GM21515 (cell line): ENCODE measurements around the gene CAND2.
A peak's percentile ranks its signal among the peaks of the same experiment; 100 is the strongest.
"Not testable (repeated sequence)": the region's sequence is repeated elsewhere in the genome, so short reads cannot be mapped to it uniquely, and the experiment has no call there.

Experiments used
- ATAC-seq: cut with Tn5 transposase; IDR thresholded peaks from one replicate; pipeline ENCODE4 v1.9.1; 2021; ENCODE audit not compliant: unreplicated experiment

CAND2 gene

DNA sequence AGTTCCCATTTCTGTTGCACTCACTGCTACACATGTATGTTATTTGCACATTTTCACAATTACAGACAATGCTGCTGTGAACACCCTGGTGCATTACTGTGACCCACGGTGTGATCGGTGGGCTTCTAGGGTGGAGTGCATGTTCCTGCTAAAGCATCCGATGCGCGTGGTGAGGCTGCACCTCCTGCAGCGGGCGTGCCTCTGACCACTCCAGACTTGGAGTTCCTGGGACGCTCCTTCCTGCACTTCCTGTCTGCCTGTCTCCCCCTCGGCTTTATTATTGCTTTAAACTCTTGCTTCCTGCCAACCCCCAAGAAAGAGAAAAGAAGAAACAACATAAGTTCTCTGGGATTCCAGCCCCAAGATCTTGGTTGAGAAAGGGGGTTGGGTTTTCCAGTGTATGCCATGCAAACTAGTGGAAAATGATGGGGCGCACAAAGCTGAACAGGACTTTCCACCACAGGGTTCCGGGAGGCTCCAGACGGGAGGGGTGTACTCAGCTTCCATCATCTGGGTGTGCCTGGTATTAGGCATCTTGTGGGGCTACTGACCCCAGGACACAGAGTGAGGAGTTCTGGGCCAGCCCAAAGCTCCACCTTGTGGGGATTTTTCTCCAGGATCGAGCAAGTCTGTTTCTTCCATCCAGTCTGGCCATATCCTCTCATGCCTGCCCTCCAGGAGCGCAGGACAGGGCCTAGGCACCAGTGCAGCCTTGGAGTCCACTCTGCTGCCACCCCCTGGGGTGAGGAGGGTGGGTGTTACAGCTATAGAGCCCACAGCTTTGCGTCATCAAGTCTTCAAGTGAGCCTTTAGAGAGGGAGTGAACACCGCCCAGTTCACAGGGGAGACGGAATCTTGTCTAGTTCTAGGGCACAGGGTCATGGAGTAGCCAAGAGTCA lies 33.7 kb downstream of the CAND2 start:
- no peak for ATAC-seq

DNA sequence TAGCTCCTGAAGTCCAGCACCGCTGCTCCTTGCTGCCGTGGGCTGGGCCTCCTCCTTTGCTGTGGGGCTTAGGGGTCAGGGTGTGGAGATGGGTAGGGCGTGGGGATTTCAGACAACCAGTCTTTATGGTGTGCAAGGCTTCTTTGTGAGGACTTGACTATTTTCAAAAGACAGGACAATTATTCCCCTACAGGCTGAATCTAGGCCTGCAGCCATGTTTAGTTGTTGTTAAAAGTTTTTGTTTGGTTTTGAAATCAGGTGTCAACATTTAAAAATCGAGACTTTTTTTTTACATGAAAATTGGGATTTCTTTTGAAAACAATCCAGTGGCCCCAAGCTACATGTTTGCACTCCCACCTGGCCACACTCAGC lies 34.3 kb downstream of the CAND2 start:
- ATAC-seq: no peak

DNA sequence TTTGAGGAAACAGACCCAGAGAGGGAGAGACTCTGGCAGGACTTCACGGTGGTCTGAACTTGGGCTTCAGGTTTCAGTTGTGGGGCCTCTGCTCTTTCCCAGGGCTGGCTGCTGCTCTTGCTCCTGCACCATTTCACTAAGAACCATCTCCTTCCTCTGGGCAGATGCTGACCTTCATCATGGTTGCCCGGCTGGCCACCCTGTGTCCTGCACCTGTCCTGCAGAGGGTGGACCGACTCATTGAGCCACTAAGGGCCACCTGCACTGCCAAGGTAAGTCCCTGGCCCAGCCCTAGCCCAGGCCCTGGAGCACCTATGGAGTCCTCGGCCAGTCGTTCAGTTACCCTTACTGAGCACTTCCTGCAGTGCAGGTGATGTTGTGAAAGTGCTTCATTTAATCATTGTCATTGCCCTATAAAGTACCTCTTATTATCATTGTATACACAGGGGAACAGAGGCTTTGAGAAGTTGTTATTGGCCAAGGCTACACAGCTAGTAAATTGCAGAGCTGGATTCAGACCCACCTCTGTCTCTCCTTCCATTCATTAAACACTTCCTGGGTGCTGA lies 34.9 kb downstream of the CAND2 start:
- ATAC-seq: no peak

DNA sequence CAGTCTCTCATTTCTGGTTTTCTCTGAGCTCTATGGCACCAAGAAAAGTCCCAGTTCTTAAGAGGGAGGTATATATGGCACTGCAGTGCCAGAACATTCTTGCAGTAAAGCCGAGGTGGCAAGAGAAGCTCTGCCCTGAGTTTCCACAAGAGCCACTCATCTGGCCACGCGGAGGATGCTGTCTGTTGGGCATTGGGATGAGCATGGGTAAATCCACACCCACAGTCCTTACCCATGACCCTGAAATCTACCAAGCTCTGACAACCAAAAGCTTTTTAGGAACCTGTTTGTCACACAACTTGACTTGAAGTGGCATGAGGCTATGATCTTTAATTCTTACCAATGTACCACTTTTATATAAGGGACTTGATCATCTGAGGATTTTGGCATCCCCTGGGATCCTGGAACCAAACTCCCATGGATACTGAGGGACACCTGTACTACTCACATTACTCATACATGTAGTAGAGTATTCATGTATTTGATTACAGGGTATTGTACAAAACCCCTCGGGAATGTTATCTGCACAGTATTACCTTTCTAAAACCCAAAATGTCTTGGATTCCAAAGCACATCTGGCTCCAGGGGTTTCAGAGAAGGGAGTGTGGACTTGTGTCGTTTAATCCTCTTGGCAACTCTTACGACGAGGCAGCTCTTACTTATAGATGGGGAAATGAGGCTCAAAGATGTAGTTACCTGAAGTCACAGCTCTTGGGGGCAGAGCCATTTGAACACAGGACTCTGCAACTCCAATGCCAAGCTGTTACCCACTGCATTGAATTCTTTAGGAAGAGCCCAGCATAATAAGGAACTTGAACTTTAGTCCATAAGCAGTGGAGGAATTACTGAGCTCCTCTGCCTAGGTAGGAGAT lies 36.1 kb downstream of the CAND2 start:
- ATAC-seq: no peak

DNA sequence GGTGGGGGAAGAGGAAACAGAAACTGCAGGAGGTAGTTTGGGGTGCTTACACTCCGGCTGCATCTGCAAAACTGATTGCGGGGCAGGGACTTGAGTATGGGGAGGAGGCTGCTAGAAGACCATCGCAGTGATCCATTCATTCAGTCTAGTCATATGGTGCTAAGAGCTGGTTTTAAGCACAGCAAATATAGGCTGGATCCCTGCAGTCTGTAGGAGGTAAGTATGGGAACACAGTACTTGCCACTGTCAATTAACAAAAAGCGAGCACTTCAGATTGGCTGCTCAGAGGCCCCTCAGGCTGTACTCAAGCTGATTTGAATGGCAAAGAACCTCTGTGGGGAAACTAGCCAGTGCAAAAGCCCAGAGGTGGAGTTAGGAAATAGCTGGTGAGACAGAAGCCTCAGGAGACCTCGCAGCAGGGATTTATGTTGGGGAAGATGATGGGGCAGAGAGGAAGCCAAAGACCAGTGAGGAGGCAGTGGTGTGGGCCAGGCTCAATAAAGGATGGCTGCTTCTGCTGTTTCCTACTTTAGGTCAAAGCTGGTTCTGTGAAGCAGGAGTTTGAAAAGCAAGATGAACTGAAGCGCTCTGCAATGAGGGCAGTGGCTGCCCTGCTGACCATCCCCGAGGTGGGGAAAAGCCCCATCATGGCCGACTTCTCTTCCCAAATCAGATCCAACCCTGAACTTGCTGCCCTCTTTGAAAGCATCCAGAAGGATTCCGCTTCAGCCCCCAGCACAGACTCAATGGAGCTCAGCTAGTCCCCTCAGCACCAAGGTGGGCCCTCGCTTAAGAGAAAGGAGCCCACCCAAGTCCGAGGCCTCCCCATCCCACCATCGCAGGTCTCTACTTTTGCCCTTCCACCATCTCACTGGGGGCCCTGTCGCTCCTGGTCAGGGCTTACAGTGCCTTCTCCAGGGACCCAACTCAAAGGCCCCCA lies 37.0 kb downstream of the CAND2 start:
- no peak for ATAC-seq

DNA sequence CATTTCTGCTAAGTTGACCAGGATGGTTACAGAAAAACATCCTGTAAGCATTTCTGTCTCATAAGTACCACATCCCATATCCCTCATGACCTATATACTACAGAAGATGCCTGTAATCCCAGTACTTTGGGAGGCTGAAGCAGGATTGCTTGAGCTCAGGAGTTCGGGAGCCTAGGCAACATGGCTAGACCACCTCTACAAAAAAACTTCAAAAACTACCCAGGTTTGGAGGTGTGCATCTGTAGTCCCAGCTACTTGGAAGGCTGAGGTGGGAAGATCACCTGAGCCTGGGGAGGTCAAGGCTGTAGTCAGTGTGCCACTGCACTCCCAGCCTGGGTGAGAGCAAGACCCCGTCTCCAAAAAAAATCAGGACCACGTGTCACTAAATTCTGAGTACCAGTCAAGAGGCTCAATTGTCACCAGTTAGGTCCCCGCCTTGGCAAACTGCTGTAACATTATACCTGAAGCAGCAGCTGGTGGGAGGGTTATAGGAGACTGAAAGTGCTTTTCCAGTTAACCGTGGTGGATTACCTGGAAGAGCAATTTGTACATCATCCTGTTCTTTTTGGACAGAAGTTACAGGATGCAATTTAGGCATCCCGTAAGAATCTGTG lies 38.7 kb downstream of the CAND2 start:
- ATAC-seq: no peak

DNA sequence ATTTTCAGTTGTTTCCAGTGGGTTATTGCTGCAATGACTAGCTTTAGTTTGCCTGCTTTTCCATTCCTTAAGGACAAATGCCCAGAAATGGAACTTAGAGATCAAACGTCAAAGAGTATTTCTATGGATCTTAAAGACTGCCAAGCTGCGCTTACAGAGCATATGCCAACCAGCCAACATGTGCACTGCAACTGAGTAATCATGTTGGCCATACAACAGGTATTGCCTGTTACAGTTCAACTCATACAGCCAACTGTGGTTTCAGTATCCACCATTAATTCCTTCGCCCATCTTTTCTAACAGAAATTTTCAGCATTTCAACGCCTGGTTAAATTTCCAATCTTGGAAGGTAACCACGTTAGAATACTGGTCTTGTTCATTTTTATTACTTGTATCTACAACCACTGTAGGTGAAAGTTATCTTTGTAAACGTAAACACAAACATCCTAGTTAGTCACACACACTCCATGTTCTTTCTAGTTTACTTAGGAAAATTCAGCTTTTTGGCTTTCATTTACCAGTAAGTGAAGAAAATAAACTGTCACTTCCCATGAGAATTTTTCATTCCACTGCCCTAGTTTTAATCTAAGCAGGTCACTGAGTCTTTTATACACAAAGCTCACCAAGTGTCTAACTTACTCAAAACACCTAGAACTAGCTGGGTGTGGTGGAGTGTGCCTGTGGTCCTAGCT lies 41.0 kb downstream of the CAND2 start:
- no peak for ATAC-seq

DNA sequence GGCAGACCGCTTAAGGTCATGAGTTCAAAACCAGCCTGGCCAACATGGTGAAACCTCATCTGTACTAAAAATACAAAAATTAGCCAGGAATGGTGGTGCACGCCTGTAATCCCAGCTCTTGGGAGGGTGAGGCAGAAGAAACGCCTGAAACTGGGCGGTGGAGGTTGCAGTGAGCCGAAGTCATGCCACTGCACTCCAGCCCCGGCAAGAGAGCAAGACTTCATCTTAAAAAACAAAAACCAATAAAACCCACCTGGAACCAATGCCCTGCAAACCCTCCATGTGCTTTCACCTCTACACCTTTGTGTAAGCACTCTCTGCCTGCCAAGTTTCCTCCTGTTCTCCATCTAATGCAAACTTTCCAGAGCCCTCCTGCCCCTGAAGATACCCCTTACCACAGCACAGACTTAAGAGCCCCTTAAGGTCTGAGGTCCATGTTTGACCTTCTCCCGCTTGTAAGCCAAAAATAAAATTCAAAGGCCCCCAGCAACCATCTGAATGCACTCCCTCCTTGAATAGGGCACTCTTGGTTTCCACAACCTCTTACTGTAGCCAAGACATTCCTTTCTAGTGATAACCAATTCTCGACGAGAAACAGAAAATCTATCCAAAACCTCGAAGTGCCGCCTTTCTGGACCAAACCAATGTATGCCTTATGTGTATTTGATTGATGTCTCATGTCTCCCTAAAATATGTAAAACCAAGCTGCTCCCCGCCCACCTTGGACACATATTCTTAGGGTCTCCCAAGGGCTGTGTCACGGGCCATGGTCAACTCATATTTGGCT lies 41.9 kb downstream of the CAND2 start:
- ATAC-seq: no peak

DNA sequence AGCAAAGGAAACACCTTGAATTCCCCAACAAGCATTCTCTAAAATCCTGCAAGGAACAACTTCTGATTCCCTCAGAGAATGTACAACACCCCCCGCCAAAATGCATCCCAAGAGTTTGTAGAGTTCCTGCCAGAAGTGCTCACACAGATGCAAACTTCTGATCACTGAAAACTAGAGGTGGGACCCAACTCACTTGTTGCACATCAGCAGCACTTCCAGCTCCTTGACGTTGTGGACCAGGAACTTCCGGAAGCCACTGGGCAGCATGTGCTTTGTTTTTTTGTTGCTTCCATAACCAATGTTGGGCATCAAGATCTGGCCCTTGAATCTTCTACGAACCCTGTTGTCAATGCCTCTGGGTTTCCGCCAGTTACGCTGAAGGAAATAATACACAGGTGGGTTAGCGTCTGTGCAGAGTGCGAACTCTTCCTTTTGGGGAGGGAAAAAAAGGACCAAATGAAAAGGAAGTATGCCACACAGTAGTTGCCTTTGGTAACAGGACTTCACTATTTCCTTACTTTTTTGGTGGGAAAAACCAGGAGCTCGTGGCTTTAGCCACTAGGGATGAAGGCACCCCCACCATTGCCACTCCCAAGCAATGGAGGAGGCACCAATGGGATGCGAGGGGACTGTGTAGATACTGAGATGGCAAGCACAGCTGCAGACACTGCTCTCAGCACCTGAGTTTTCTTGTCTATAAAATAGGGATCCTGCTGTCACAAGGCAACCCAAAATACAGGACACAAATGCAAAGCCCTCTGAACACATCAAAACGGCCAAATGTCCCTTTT lies 42.9 kb downstream of the CAND2 start:
- ATAC-seq: no peak

DNA sequence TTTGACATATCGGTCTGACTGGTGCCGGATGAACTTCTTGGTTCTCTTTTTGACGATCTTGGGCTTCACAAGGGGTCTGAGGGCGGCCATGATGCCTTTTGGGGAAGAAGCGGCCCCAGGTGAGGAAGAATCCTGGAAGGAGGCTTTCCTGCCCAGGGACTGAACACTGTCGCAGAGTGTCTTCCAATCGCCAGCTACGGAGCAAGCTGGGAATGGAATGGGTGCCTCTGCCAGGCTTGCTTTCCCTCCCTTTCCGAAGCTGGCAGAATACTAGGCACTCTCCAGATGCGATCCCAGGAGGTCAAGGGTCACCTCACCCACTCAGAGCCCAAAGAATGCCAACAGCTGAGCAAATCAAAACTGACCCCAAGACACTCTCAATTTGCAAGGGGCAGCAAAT lies 43.7 kb downstream of the CAND2 start:
- not testable (repeated sequence) for ATAC-seq

DNA sequence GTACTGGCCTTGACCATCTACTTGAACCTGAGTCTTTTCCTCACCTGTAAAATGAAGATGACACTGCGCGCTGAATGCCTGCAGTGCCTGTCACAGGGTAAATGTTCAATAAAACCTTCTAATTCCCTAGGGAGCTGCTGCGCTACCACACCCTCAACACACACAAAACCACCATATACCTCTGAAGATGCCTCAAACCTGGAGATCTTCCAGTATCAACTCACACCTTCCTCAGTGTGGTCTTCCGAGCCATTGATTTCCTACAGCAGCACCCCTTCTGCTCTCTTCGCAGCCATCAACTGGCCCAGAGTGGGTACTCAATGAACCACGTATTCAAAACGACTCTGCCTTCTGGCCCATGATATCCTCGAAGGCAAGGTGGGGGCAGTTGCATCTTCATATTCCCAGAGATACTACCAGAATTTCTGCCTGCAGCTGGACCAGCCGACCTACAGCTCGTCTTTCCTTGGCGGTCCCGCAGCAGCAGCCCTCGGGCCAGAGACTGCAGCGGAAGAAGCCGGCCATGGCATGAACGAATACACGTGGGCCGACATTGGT lies 44.2 kb downstream of the CAND2 start:
- peak; percentile 41 for ATAC-seq

DNA sequence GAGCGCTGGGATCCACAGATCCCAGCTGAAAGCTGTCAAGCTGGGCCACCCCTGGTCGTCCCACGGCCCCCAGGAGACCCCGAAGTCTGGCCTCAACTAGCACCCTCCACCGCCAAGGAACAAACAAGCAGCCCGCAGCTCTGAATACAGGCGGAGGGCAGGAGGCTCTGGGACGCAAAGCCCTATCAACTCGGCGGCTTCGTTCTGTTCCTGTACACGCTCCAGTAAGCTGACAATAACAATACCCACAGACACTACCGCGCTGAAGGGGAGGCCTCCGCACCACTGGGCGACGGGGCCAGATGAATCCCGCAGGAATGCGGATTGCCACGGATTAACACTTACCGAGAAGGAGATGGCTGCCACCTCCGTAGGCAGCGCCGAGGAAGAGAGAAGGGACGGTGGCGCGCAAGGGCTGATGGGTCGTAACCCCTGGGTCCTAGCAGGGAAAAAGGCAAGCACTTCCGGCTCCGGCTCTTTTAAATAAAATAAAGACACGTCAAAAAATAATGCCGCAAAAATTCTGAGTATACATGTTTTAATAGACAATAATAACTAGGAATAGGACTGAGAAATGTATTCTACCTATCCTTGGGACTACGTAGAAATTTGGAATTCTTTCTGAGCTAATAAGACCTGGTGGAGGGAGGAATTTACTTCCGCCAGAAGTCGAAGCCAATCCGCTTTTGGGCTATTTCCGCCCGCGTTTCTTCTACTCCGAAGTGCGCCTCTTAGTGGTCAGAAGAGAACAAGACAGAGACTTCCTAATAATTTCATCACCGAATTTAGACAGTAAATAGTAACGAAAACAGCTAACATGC lies 44.9 kb downstream of the CAND2 start, which contains the start of gene RPL32:
TSS of gene RPL32 (minus strand) at position 417 of the 821 bp plus-strand sequence. CDS start 1,328 bp downstream, outside the sequence.
- ATAC-seq: peak; percentile 88

DNA sequence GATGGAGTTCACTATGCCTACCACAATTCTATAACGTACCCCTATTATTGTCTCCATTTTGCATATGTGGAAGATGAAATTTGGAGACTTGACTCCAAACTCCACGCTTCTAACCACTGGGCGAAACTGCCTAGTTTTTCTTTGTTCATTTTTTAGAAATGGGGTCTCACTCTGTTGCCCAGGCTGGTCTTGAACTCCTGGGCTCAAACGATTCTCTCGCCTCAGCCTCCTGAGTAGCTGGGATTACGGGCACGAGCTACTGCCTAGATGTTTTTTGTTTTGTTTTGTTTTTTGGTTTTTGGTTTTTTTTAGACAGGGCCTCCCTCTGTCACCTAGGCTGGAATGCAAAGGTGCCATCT lies 45.5 kb downstream of the CAND2 start:
- ATAC-seq: no peak

DNA sequence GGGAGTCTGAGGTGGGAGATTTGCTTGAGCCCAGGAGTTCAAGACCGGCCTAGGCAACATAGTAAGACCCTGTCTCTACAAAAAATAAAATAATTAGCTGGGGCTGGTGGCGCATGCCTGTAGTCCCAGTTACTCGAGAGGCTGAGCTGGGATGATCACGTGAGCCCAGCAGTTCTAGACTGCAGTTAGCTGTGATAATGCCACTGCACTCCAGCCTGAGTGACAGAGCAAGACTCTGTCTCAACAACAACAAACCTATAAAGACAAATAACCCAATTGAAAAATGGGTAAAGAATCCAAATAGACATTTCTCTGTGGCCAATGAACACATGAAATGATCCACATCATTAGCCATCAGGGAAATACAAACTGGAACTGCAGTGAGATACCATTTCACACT lies 46.0 kb downstream of the CAND2 start:
- ATAC-seq: no peak

DNA sequence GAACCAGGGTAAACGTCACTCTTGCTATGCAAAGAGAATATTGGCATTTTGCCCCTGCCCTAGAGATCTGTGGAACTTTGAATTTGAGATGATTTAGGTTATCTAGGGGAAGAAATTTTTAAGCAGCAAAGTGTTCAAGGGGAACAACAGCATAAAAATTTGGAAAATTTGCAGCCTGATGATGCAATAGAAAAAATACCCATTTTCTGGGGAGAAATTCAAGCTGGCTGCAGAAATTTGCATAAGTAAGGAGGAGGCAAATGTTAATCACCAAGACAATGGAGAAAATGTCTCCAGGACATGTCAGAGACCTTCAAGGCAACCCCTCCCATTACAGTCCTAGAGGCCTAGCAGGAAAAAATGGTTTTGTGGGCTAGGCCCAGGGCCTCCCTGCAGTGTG lies 49.3 kb downstream of the CAND2 start:
- ATAC-seq: no peak

DNA sequence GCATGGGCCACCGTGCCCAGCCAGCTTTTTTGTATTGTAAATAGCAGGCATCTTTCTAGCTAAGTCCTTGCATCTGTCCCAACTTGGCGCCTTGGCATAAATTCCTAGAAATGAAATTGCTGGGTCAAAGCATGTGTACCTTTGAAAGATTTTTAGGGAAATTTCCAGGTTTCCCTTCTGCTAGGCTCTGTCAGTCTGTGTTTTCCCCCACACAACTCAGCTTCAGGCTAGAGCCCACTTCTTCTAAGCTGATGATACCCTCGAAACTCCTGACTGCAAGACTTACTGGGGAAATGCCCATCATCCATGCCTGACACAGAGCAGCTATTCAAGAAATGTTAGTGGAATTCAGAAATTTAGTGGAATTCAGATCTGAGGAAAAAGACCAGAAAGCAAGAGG lies 55.7 kb downstream of the CAND2 start:
- no peak for ATAC-seq

DNA sequence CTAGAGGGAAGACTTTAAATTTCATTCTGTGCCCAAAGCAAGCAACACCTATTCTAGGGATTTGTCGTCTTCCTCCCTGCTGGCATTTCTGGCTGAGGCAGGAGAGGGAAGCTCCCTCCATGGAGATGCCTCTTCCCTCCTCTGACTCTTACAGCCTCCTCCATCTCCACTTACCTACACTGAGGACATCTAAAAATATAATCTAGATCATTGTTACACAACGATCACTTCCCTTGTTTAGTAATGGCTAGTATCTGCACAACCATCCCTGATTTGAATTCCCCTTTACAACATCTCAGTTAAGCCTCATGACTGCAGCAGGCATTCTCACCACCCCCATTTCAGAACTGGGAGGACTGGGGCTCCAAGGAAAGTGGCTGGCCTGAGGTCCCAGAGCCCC lies 57.4 kb downstream of the CAND2 start:
- not testable (repeated sequence) for ATAC-seq
